DND-41 (cell line): Measurements from ENCODE around the gene TXNDC2.
"Not testable (repeated sequence)": the region's sequence is repeated elsewhere in the genome, so short reads cannot be mapped to it uniquely, and the experiment has no call there.

ENCODE experiments used
- ATAC-seq: fragments of 200-7000 bp; cut with Tn5 transposase; 3 replicates; pipeline ENCODE4 v1.9.1; 2021; ENCODE audit warnings: low read depth; ENCODE audit not compliant: insufficient read depth
- DNase-seq: peaks from one replicate; pipeline ENCODE4 v3.0.0-alpha.2; 2020
- H2AFZ ChIP-seq: 2 replicates; pipeline ENCODE4 v1.6.0; 2012; ENCODE audit warnings: low read depth, low read length
- H3K27ac ChIP-seq: 2 replicates; pipeline ENCODE4 v1.5.1; 2012; ENCODE audit warnings: low read length, inconsistent platforms
- H3K27me3 ChIP-seq: fragments of 200-600 bp; sonication (generic); 2 replicates; pipeline ENCODE4 v1.6.0; 2012; ENCODE audit warnings: low read length, mild to moderate bottlenecking, inconsistent platforms; ENCODE audit not compliant: insufficient read depth, poor library complexity
- H3K36me3 ChIP-seq: 2 replicates; pipeline ENCODE4 v1.5.1; 2012; ENCODE audit warnings: low read length, inconsistent platforms; ENCODE audit not compliant: insufficient read depth
- H3K4me1 ChIP-seq: 2 replicates; pipeline ENCODE4 v1.5.1; 2012; ENCODE audit warnings: mild to moderate bottlenecking, low read length; ENCODE audit not compliant: insufficient read depth
- H3K4me2 ChIP-seq: 2 replicates; pipeline ENCODE4 v1.6.0; 2012; ENCODE audit warnings: mild to moderate bottlenecking, moderate library complexity, low read length, inconsistent platforms; ENCODE audit not compliant: insufficient read depth
- H3K4me3 ChIP-seq, 2 experiments: fragments of 200-600 bp in 1 of 2; shearing (Covaris generic) in 1 of 2; 2 replicates each; pipeline ENCODE4 v1.5.1; 2012 to 2016; ENCODE audit warnings: inconsistent platforms in 2 of 2, low read length in 2 of 2, mild to moderate bottlenecking in 2 of 2, low read depth in 1 of 2, moderate library complexity in 1 of 2
- H3K79me2 ChIP-seq: 2 replicates; pipeline ENCODE4 v1.6.0; 2012; ENCODE audit warnings: low read length, inconsistent platforms; ENCODE audit not compliant: insufficient read depth
- H3K9ac ChIP-seq: 2 replicates; pipeline ENCODE4 v1.6.0; 2012; ENCODE audit warnings: low read depth, mild to moderate bottlenecking, inconsistent platforms, low read length, moderate library complexity
- H3K9me3 ChIP-seq: 2 replicates; pipeline ENCODE4 v1.5.1; 2012; ENCODE audit warnings: low read length, moderate library complexity, mild to moderate bottlenecking, inconsistent platforms; ENCODE audit not compliant: insufficient read depth, severe bottlenecking
- H4K20me1 ChIP-seq: 2 replicates; pipeline ENCODE4 v1.6.0; 2012; ENCODE audit warnings: low read length; ENCODE audit not compliant: insufficient read depth
- CTCF ChIP-seq: IDR thresholded peaks from 2 replicates; pipeline ENCODE4 v1.5.1; 2012; ENCODE audit warnings: borderline replicate concordance, low read length, moderate library complexity, mild to moderate bottlenecking; ENCODE audit not compliant: poor library complexity, severe bottlenecking; ENCODE audit errors: extremely low read depth
- EZH2 ChIP-seq: IDR thresholded peaks from 3 replicates; pipeline ENCODE4 v1.6.1; 2012; ENCODE audit warnings: borderline replicate concordance, low read depth, mild to moderate bottlenecking, moderate library complexity, low read length, inconsistent platforms; ENCODE audit not compliant: severe bottlenecking

Gene TXNDC2

GRCh38 chr18:9854801-9855676 lies 30.7 kb upstream of the TXNDC2 start:
- Histone ChIP-seq H4K20me1 (no peaks in the 10 kb centered on the region), H2AFZ (no peak overlapping the region), H3K27me3 (peaks cover 7% of the 10 kb centered on the region), H3K9me3 (no peaks in the 10 kb centered on the region), H3K27ac (no peak overlapping the region), H3K4me2 (no peak overlapping the region), H3K79me2 (no peaks in the 10 kb centered on the region), H3K36me3 (no peaks in the 10 kb centered on the region), H3K9ac (no peak overlapping the region), H3K4me3 (no peak overlapping the region), H3K4me1 (no peaks in the 10 kb centered on the region)
- TF ChIP-seq EZH2 (no peak), CTCF (no peak)
- no peak for DNase-seq
- ATAC-seq, result no peak

DNA sequence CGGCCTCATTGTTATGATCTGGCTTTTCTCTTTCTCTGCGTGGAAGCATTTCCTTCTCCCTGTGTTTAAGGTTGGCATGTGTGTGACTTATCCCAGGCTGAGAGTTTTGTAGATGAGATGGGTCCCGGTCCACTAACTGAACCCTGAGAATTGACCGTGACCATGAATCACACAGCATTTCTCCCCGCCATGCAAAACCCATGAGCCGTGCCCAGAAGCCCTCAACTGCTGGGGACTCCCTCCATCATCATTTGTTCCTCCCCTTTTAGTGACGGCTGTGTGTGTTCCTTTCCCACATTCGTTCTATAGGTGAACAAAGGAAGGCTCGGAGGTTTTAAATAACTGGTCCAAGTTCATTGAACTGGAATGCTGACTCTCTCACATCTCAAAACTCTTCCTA lies 30.1 kb upstream of the TXNDC2 start:
- no peak for ATAC-seq
- Histone ChIP-seq H3K27ac (no peak overlapping the region), H3K9ac (no peak overlapping the region), H3K4me2 (no peak overlapping the region), H3K79me2 (no peaks in the 10 kb centered on the region), H4K20me1 (no peaks in the 10 kb centered on the region), H3K36me3 (no peaks in the 10 kb centered on the region), H3K27me3 (peaks cover 7% of the 10 kb centered on the region), H2AFZ (no peak overlapping the region), H3K9me3 (no peaks in the 10 kb centered on the region), H3K4me1 (no peaks in the 10 kb centered on the region), H3K4me3 (no peak overlapping the region)
- TF ChIP-seq CTCF (no peak), EZH2 (no peak)
- DNase-seq, result no peak

DNA sequence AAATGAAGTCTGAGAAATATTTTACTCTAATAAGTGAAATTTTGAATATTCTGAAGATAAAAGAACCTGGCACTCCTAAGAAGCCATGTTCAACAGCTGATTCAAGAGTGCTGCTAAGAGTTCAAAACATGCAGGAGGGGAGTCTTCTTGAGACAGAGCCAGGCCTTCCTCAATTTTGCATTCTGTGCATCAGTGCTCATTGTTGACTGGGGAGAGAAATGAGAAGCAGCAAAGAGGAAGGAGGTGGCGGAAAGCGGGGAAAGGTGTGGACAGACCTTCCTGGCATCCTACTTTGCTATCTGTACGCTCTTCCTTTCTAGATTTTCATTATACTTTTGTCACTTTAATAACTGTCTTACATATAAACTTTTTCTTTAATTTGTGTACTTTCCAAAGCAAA lies 29.7 kb upstream of the TXNDC2 start:
- H3K4me3 ChIP-seq, result no peak overlapping the region
- H2AFZ ChIP-seq, result no peak overlapping the region
- H3K4me1 ChIP-seq, result no peaks in the 10 kb centered on the region
- TF ChIP-seq EZH2 (no peak), CTCF (no peak)
- peaks cover 7% of the 10 kb centered on the region for H3K27me3 ChIP-seq
- H3K36me3 ChIP-seq, result no peaks in the 10 kb centered on the region
- H3K27ac ChIP-seq, result no peak overlapping the region
- no peak overlapping the region for H3K4me2 ChIP-seq
- no peaks in the 10 kb centered on the region for H3K9me3 ChIP-seq
- H4K20me1 ChIP-seq, result no peaks in the 10 kb centered on the region
- no peak for DNase-seq
- H3K9ac ChIP-seq, result no peak overlapping the region
- ATAC-seq, result no peak
- no peaks in the 10 kb centered on the region for H3K79me2 ChIP-seq

DNA sequence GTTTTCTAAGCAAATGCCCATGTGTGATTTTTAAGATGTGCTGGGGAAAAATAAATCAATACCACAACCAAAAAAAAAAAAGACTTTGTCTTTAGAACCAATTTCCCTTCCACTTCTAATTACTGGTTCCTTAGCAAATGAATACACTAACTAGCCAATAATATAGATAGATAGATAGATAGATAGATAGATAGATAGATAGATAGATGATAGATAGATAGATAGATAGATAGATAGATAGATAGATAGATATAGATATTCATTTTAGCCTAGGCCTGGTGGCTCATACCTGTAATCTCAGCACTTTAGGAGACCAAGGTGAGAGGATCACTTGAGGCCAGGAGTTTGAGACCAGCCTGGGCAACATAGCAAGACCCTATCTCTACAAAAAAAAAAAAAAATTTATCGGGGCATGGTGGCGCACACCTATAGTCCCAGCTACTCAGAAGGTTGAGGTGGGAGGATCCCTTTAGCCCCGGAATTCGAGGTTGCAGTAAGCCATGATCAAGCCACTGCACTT lies 28.2 kb upstream of the TXNDC2 start:
- H3K27me3 ChIP-seq, H3K9ac ChIP-seq, H3K36me3 ChIP-seq, DNase-seq, H4K20me1 ChIP-seq, H3K4me1 ChIP-seq, H3K27ac ChIP-seq, H3K79me2 ChIP-seq, H3K4me2 ChIP-seq, H3K9me3 ChIP-seq, ATAC-seq, H3K4me3 ChIP-seq, H2AFZ ChIP-seq: not testable (repeated sequence)
